HEK293 (cell line): Measurements from ENCODE around the gene PLEKHO2.

Source experiments
- KLF7 ChIP-seq: fragments of 450-650 bp; formaldehyde crosslinking; IDR thresholded peaks from 2 replicates; pipeline ENCODE4 v1.5.1; 2016; ENCODE audit warnings: missing biosample characterization, missing genetic modification characterization, borderline replicate concordance
- ZNF629 ChIP-seq: fragments of 450-650 bp; formaldehyde crosslinking; IDR thresholded peaks from 2 replicates; pipeline ENCODE4 v1.5.1; 2017; ENCODE audit warnings: missing biosample characterization, missing genetic modification characterization
- ZNF792 ChIP-seq: fragments of 450-650 bp; formaldehyde crosslinking; IDR thresholded peaks from 2 replicates; pipeline ENCODE4 v1.5.1; 2016; ENCODE audit warnings: missing biosample characterization, missing genetic modification characterization
- TF ChIP-seq, protein P1 (sequence below): fragments of 450-650 bp; formaldehyde crosslinking; IDR thresholded peaks from 2 replicates; pipeline ENCODE4 v1.5.1; 2016; ENCODE audit warnings: missing biosample characterization, missing genetic modification characterization
- TF ChIP-seq, protein P2 (sequence below): fragments of 450-650 bp; formaldehyde crosslinking; IDR thresholded peaks from 2 replicates; pipeline ENCODE4 v1.5.1; 2016; ENCODE audit warnings: missing biosample characterization, missing genetic modification characterization, low read depth
- TF ChIP-seq, protein P3 (sequence below): fragments of 450-650 bp; formaldehyde crosslinking; IDR thresholded peaks from 2 replicates; pipeline ENCODE4 v1.5.1; 2016; ENCODE audit warnings: missing biosample characterization, missing genetic modification characterization

DNA sequence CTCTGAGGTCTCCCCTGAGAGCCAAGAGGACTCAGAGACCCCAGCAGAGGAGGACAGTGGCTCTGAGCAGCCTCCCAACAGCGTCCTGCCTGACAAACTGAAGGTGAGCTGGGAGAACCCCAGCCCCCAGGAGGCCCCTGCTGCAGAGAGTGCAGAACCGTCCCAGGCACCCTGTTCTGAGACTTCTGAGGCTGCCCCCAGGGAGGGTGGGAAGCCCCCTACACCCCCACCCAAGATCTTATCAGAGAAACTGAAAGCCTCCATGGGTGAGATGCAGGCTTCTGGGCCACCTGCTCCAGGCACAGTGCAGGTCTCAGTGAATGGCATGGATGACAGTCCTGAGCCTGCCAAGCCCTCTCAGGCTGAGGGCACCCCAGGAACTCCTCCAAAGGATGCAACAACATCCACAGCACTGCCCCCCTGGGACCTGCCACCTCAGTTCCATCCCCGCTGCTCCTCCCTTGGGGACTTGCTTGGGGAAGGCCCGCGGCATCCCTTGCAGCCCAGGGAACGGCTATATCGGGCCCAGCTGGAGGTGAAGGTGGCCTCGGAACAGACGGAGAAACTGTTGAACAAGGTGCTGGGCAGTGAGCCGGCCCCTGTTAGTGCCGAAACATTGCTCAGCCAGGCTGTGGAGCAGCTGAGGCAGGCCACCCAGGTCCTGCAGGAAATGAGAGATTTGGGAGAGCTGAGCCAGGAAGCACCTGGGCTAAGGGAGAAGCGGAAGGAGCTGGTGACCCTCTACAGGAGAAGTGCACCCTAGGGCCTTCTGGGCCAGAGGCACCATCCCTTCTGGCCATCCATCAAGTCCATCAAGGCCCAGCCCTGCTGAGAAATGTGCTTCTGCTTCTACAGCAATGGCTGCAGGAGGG, 23.6 kb downstream of the PLEKHO2 start:
- TF ChIP-seq, protein P1, sequence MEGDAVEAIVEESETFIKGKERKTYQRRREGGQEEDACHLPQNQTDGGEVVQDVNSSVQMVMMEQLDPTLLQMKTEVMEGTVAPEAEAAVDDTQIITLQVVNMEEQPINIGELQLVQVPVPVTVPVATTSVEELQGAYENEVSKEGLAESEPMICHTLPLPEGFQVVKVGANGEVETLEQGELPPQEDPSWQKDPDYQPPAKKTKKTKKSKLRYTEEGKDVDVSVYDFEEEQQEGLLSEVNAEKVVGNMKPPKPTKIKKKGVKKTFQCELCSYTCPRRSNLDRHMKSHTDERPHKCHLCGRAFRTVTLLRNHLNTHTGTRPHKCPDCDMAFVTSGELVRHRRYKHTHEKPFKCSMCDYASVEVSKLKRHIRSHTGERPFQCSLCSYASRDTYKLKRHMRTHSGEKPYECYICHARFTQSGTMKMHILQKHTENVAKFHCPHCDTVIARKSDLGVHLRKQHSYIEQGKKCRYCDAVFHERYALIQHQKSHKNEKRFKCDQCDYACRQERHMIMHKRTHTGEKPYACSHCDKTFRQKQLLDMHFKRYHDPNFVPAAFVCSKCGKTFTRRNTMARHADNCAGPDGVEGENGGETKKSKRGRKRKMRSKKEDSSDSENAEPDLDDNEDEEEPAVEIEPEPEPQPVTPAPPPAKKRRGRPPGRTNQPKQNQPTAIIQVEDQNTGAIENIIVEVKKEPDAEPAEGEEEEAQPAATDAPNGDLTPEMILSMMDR (tag by site-specific recombination), result no peak
- no peak for TF ChIP-seq ZNF629 (tag by site-specific recombination)
- TF ChIP-seq, protein P2, sequence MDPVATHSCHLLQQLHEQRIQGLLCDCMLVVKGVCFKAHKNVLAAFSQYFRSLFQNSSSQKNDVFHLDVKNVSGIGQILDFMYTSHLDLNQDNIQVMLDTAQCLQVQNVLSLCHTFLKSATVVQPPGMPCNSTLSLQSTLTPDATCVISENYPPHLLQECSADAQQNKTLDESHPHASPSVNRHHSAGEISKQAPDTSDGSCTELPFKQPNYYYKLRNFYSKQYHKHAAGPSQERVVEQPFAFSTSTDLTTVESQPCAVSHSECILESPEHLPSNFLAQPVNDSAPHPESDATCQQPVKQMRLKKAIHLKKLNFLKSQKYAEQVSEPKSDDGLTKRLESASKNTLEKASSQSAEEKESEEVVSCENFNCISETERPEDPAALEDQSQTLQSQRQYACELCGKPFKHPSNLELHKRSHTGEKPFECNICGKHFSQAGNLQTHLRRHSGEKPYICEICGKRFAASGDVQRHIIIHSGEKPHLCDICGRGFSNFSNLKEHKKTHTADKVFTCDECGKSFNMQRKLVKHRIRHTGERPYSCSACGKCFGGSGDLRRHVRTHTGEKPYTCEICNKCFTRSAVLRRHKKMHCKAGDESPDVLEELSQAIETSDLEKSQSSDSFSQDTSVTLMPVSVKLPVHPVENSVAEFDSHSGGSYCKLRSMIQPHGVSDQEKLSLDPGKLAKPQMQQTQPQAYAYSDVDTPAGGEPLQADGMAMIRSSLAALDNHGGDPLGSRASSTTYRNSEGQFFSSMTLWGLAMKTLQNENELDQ (tag by site-specific recombination), result no peak
- TF ChIP-seq ZNF792 (tag by site-specific recombination), result no peak
- TF ChIP-seq, protein P3, sequence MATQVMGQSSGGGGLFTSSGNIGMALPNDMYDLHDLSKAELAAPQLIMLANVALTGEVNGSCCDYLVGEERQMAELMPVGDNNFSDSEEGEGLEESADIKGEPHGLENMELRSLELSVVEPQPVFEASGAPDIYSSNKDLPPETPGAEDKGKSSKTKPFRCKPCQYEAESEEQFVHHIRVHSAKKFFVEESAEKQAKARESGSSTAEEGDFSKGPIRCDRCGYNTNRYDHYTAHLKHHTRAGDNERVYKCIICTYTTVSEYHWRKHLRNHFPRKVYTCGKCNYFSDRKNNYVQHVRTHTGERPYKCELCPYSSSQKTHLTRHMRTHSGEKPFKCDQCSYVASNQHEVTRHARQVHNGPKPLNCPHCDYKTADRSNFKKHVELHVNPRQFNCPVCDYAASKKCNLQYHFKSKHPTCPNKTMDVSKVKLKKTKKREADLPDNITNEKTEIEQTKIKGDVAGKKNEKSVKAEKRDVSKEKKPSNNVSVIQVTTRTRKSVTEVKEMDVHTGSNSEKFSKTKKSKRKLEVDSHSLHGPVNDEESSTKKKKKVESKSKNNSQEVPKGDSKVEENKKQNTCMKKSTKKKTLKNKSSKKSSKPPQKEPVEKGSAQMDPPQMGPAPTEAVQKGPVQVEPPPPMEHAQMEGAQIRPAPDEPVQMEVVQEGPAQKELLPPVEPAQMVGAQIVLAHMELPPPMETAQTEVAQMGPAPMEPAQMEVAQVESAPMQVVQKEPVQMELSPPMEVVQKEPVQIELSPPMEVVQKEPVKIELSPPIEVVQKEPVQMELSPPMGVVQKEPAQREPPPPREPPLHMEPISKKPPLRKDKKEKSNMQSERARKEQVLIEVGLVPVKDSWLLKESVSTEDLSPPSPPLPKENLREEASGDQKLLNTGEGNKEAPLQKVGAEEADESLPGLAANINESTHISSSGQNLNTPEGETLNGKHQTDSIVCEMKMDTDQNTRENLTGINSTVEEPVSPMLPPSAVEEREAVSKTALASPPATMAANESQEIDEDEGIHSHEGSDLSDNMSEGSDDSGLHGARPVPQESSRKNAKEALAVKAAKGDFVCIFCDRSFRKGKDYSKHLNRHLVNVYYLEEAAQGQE (tag by site-specific recombination), result no peak
- TF ChIP-seq KLF7, result no peak
